ENCODE measurements around the gene PP2D1.

DNA sequence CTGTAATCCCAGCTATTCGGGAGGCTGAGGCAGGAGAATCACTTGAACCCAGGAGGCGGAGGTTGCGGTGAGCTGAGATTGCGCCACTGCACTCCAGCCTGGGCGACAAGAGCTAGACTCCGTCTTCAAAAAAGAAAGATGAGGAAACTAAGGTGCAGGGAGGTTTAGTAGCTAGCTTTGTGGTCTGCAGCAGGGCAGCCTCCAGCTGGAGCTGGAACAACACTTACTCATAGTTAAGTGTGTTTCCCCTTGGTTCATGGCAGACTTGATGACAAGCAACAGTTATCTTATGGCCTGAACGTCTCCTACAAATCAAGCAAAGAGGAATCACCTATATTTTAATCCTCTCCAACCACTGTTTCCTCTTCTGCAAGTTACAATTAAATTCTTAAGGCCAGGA lies 40.8 kb upstream of the PP2D1 start:
- TF ChIP-seq, protein P1, sequence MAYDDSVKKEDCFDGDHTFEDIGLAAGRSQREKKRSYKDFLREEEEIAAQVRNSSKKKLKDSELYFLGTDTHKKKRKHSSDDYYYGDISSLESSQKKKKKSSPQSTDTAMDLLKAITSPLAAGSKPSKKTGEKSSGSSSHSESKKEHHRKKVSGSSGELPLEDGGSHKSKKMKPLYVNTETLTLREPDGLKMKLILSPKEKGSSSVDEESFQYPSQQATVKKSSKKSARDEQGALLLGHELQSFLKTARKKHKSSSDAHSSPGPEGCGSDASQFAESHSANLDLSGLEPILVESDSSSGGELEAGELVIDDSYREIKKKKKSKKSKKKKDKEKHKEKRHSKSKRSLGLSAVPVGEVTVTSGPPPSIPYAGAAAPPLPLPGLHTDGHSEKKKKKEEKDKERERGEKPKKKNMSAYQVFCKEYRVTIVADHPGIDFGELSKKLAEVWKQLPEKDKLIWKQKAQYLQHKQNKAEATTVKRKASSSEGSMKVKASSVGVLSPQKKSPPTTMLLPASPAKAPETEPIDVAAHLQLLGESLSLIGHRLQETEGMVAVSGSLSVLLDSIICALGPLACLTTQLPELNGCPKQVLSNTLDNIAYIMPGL (CRISPR knock-in tag; IDR thresholded peaks at IDR 0.05) = no peak
- TF ChIP-seq ZNF274 (IDR thresholded peaks at IDR 0.05; ENCODE audit: borderline replicate concordance, low read depth, low read length) = no peak
- TF ChIP-seq, protein P2, sequence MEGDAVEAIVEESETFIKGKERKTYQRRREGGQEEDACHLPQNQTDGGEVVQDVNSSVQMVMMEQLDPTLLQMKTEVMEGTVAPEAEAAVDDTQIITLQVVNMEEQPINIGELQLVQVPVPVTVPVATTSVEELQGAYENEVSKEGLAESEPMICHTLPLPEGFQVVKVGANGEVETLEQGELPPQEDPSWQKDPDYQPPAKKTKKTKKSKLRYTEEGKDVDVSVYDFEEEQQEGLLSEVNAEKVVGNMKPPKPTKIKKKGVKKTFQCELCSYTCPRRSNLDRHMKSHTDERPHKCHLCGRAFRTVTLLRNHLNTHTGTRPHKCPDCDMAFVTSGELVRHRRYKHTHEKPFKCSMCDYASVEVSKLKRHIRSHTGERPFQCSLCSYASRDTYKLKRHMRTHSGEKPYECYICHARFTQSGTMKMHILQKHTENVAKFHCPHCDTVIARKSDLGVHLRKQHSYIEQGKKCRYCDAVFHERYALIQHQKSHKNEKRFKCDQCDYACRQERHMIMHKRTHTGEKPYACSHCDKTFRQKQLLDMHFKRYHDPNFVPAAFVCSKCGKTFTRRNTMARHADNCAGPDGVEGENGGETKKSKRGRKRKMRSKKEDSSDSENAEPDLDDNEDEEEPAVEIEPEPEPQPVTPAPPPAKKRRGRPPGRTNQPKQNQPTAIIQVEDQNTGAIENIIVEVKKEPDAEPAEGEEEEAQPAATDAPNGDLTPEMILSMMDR (IDR thresholded peaks at IDR 0.05 in 2 of 3, conservative IDR thresholded peaks at IDR 0.05 in 1 of 3; ENCODE audit: insufficient read depth in 2 of 3, low read depth in 1 of 3, low read length in 3 of 3) = no peak
- TF ChIP-seq EZH2 (IDR thresholded peaks at IDR 0.05; ENCODE audit: borderline replicate concordance, low read depth, low read length) = no peak
- no peak for TF ChIP-seq ELK3 (CRISPR knock-in tag; IDR thresholded peaks at IDR 0.05)
- no peak for TF ChIP-seq HNRNPK (IDR thresholded peaks at IDR 0.05; ENCODE audit: low read depth, low read length, poor library complexity, severe bottlenecking)
- TF ChIP-seq SMARCB1 (IDR thresholded peaks at IDR 0.05; ENCODE audit: insufficient read length, low read depth) = no peak
- TF ChIP-seq EHMT2 (IDR thresholded peaks at IDR 0.05) = no peak
- no peak for TF ChIP-seq RAD51 (IDR thresholded peaks at IDR 0.05; ENCODE audit: borderline replicate concordance, low read depth)
- no peak for TF ChIP-seq USF1 (CRISPR knock-in tag; IDR thresholded peaks at IDR 0.05)

All from K562 (cell line).